22Rv1 (cell line): ENCODE data around the gene PCDHGA8.
A peak's percentile ranks its signal among the peaks of the same experiment; 100 is the strongest.
"Not testable (repeated sequence)": the region's sequence is repeated elsewhere in the genome, so short reads cannot be mapped to it uniquely, and the experiment has no call there.

Source experiments
- H3K27ac ChIP-seq: fragments of 450-650 bp; 2 replicates; pipeline ENCODE4 v1.5.1; 2017
- ZFX ChIP-seq: fragments of 450-650 bp; IDR thresholded peaks from 2 replicates; pipeline ENCODE4 v1.6.1; 2017; ENCODE audit warnings: antibody characterized with exemption, borderline replicate concordance
- TF ChIP-seq, protein P1 (sequence below): fragments of 450-650 bp; IDR thresholded peaks from 2 replicates; pipeline ENCODE4 v1.5.1; 2017; ENCODE audit warnings: mild to moderate bottlenecking

The PCDHGA8 gene

DNA sequence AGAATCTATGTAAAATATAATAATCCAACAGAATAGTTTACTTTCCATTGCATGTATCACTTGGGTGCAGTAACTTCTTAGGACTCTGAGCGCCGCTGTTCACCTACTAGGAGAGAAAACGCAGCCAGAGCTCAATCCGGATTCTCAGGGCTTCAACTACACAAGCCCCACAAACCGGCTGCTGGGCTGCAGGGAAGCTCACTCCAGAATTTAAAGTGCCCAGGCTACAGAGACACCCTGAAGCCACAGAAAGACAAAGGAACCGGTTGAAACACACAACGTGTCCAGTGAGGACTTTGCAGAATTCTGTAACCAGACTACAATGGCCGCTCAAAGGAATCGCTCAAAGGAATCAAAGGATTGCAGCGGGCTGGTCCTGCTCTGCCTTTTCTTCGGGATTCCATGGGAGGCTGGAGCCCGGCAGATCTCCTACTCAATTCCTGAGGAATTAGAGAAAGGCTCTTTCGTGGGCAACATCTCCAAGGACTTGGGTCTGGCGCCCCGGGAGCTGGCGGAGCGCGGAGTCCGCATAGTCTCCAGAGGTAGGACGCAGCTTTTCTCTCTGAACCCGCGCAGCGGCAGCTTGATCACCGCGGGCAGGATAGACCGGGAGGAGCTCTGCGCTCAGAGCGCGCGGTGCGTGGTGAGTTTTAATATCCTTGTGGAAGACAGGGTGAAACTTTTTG lies 20.6 kb downstream of the PCDHGA8 start, which contains the start of gene PCDHGA10:
Gene PCDHGA10, plus strand, starts transcription at position 134 of the 686 bp plus-strand sequence. Its CDS starts 189 bp downstream, at position 323.
- H3K27ac ChIP-seq = peak within 1 kb of the TSS; percentile 55
- TF ChIP-seq ZFX = no peak
- TF ChIP-seq, protein P1, sequence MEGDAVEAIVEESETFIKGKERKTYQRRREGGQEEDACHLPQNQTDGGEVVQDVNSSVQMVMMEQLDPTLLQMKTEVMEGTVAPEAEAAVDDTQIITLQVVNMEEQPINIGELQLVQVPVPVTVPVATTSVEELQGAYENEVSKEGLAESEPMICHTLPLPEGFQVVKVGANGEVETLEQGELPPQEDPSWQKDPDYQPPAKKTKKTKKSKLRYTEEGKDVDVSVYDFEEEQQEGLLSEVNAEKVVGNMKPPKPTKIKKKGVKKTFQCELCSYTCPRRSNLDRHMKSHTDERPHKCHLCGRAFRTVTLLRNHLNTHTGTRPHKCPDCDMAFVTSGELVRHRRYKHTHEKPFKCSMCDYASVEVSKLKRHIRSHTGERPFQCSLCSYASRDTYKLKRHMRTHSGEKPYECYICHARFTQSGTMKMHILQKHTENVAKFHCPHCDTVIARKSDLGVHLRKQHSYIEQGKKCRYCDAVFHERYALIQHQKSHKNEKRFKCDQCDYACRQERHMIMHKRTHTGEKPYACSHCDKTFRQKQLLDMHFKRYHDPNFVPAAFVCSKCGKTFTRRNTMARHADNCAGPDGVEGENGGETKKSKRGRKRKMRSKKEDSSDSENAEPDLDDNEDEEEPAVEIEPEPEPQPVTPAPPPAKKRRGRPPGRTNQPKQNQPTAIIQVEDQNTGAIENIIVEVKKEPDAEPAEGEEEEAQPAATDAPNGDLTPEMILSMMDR = peak; percentile 87

DNA sequence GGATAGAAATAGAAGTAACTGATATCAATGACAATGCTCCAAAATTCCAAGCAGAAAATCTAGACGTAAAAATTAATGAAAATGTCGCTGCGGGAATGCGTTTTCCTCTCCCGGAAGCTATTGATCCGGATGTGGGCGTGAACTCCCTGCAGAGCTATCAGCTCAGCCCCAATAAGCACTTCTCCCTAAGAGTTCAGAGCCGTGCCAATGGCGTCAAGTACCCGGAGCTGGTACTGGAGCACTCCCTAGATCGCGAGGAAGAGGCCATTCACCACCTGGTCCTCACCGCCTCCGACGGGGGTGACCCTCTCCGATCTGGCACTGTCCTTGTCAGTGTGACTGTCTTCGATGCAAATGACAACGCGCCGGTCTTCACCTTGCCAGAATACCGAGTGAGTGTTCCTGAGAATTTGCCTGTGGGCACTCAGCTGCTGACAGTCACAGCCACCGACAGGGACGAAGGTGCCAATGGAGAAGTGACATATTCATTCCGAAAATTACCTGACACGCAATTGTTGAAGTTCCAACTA lies 21.2 kb downstream of the PCDHGA8 start:
- TF ChIP-seq, protein P1 = no peak
- TF ChIP-seq ZFX = no peak

DNA sequence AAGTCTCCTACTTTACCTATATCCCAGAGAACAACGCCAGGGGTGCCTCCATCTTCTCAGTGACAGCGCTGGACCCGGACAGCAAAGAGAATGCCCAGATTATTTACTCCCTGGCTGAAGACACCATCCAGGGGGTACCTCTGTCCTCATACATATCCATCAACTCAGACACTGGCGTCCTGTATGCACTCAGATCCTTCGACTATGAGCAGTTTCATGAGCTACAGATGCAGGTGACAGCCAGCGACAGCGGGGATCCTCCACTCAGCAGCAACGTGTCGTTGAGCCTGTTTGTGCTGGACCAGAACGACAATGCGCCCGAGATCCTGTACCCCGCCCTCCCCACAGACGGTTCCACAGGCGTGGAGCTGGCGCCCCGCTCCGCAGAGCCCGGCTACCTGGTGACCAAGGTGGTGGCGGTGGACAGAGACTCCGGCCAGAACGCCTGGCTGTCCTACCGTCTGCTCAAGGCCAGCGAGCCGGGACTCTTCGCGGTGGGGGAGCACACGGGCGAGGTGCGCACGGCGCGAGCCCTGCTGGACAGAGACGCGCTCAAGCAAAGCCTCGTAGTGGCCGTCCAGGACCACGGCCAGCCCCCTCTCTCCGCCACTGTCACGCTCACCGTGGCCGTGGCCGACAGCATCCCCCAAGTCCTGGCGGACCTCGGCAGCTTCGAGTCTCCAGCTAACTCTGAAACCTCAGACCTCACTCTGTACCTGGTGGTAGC lies 22.3 kb downstream of the PCDHGA8 start:
- not testable (repeated sequence) for H3K27ac ChIP-seq

More for the DNA sequence above, 21.2 kb downstream of the PCDHGA8 start:
- H3K27ac ChIP-seq = peak overlapping the region; percentile 55

- H3K27ac ChIP-seq = not testable (repeated sequence)
These were observed 22.8 kb downstream of the PCDHGA8 start for GRCh38 chr5:141415275-141415618.

DNA sequence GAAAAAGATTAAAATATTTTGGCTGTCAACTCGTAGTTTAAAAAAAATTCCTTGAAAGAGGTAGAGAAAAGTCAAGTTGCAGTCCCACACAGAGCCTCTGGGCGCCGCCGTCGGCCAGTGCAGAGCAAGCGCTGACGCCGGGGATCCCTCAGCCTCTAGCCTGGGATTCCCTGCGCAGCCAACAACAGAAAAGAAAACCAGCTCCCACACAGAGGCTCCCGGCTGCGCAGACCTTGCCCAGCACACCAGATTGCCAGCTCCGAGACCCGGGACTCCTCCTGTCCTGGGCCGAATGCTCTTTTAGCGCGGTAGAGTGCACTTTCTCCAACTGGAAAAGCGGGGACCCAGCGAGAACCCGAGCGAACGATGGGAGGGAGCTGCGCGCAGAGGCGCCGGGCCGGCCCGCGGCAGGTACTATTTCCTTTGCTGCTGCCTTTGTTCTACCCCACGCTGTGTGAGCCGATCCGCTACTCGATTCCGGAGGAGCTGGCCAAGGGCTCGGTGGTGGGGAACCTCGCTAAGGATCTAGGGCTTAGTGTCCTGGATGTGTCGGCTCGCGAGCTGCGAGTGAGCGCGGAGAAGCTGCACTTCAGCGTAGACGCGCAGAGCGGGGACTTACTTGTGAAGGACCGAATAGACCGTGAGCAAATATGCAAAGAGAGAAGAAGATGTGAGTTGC lies 25.2 kb downstream of the PCDHGA8 start, which contains the start of gene PCDHGB7:
Gene PCDHGB7, plus strand, starts transcription at position 184 of the 679 bp plus-strand sequence. Its CDS starts 183 bp downstream, at position 367.
- TF ChIP-seq, protein P1 = peak; percentile 89
- not testable (repeated sequence) for H3K27ac ChIP-seq

DNA sequence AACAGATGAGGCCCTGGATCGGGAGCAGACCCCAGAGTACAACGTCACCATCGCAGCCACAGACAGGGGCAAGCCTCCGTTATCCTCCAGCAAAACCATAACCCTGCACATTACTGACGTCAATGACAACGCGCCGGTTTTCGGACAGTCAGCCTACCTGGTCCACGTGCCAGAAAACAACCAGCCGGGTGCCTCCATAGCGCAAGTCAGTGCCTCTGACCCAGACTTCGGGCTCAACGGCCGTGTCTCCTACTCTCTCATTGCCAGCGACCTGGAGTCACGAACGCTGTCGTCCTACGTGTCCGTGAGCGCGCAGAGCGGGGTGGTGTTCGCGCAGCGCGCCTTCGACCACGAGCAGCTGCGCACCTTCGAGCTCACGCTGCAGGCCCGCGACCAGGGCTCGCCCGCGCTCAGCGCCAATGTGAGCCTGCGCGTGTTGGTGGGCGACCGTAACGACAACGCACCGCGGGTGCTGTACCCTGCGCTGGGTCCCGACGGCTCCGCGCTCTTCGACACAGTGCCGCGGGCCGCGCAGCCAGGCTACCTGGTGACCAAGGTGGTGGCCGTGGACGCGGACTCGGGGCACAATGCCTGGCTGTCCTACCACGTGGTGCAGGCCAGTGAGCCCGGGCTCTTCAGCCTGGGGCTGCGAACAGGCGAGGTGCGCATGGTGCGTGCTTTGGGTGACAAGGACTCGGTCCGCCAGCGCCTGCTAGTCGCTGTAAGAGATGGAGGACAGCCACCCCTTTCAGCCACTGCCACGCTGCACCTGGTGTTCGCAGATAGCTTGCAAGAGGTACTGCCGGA lies 26.8 kb downstream of the PCDHGA8 start:
- TF ChIP-seq, protein P1 = no peak
- no peak for TF ChIP-seq ZFX
- no peak overlapping the region for H3K27ac ChIP-seq

DNA sequence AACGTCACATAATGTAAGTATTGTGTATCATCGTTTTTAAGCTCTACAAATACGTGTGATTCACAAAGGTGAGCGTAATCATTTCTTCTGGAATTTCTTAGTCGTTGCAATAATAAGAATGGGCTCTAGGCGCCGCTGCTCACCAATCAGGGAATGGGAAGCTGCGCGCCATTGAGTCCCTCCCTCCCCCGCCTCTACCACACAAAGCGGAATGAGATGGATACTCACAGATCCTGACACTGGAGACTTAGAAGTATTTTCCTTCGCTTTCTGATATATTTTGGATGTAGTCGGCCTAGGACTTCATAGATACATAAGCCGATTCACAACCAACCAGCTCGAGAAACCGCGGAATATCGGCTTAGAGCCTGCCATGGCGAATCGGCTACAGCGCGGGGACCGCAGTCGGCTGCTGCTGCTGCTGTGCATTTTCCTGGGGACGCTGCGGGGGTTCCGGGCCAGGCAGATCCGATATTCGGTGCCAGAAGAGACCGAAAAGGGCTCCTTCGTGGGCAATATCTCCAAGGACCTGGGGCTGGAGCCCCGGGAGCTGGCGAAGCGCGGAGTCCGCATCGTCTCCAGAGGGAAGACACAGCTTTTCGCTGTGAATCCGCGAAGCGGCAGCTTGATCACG lies 28.5 kb downstream of the PCDHGA8 start, which contains the start of gene PCDHGA11:
Gene PCDHGA11, plus strand, starts transcription at position 197 of the 634 bp plus-strand sequence. Its CDS starts 177 bp downstream, at position 374.
- no peak for TF ChIP-seq ZFX
- TF ChIP-seq, protein P1 = peak; percentile 89
- H3K27ac ChIP-seq = no peak within 1 kb of the TSS
